ENCODE measurements around the gene PLA1A.

Gene PLA1A

DNA sequence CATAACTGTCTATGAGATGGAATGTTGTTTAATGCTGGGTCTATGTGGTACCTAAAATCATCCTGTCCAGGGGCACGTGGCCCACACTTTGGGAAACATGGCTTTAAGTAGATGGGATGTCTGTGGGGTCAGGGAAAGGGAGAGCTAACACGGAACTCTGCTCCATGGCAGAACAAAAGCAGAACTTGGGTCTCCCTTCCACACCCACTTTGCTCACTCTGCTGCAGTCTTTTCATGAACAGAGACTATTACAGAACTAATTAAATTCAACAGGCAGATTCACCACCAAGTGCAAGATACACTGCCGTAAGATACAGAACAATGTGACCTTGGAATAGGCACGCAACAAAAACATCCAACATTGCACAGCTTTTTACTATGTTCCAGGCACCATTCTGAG lies 34.5 kb downstream of the PLA1A start:
- Histone ChIP-seq H3K9me3 (ENCODE audit: insufficient read depth, low read length) (no peaks in the 10 kb centered on the region), H3K4me1 (ENCODE audit: insufficient read depth, insufficient read length) (no peaks in the 10 kb centered on the region), H3K27me3 (ENCODE audit: insufficient read depth, insufficient read length) (no peaks in the 10 kb centered on the region), H3K9ac (ENCODE audit: insufficient read length, low read depth) (no peak overlapping the region), H3K4me3 (ENCODE audit: insufficient read length, low read depth) (no peak overlapping the region), H3K36me3 (ENCODE audit: insufficient read depth, insufficient read length, low read length) (no peaks in the 10 kb centered on the region)
- TF ChIP-seq YY1 (IDR thresholded peaks at IDR 0.05; ENCODE audit: insufficient read depth, insufficient read length), result no peak
- TF ChIP-seq SUZ12 (IDR thresholded peaks at IDR 0.05; ENCODE audit: extremely low read depth, insufficient read depth, insufficient read length), result no peak
- no peak for TF ChIP-seq ZNF274 (IDR thresholded peaks at IDR 0.05; ENCODE audit: low read depth, low read length)
- no peak for DNase-seq (ENCODE audit: low read depth, low spot score)

DNA sequence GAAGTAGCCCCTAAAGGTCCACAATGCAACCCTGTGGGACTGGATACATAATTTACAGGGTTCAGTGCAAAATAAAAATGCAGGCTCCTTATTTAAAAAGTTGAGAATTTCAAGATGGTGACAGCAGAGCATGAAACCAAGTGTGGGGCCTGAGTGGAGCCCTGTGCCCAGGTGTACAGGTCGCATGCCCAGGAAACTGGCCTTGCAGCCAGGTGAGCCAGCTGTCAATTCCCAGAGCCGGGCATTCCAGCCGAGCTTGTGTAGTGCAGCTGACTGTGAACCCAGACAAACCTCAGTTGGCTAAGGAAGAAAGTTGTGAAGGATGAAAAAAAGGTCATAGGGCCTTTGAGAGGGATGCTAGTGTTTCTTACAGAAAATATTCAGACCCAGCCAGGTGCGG lies 35.1 kb downstream of the PLA1A start:
- H3K36me3 ChIP-seq (ENCODE audit: insufficient read depth, insufficient read length, low read length), result no peaks in the 10 kb centered on the region
- H3K27me3 ChIP-seq (ENCODE audit: insufficient read depth, insufficient read length), result no peaks in the 10 kb centered on the region
- no peak for DNase-seq (ENCODE audit: low read depth, low spot score)
- no peaks in the 10 kb centered on the region for H3K4me1 ChIP-seq (ENCODE audit: insufficient read depth, insufficient read length)
- no peaks in the 10 kb centered on the region for H3K9me3 ChIP-seq (ENCODE audit: insufficient read depth, low read length)
- H3K9ac ChIP-seq (ENCODE audit: insufficient read length, low read depth), result no peak overlapping the region
- TF ChIP-seq SUZ12 (IDR thresholded peaks at IDR 0.05; ENCODE audit: extremely low read depth, insufficient read depth, insufficient read length) (no peak), YY1 (IDR thresholded peaks at IDR 0.05; ENCODE audit: insufficient read depth, insufficient read length) (no peak), ZNF274 (IDR thresholded peaks at IDR 0.05; ENCODE audit: low read depth, low read length) (no peak)
- H3K4me3 ChIP-seq (ENCODE audit: insufficient read length, low read depth), result no peak overlapping the region

DNA sequence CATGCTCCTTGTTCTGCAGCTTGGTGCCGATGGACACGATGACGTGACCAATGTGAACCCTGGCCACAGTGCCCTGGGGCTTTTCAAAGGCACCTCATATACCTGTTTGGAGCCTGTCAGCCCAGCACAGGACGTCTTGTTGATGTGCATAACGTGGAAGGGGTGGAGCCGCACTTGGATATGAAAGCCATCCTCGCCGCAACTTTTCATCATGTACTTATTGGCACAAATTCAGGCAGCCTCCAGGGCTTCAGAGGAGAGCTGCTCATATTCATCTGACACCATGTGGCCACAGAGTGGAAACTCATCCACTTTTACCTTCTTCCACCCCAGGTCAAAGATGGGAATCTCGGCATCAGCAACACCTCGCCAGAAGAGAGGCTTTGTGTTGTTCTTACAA lies 38.0 kb downstream of the PLA1A start:
- no peaks in the 10 kb centered on the region for H3K9me3 ChIP-seq (ENCODE audit: insufficient read depth, low read length)
- H3K36me3 ChIP-seq (ENCODE audit: insufficient read depth, insufficient read length, low read length), result no peaks in the 10 kb centered on the region
- no peaks in the 10 kb centered on the region for H3K4me1 ChIP-seq (ENCODE audit: insufficient read depth, insufficient read length)
- no peak for TF ChIP-seq YY1 (IDR thresholded peaks at IDR 0.05; ENCODE audit: insufficient read depth, insufficient read length)
- no peak for DNase-seq (ENCODE audit: low read depth, low spot score)
- no peak overlapping the region for H3K9ac ChIP-seq (ENCODE audit: insufficient read length, low read depth)
- H3K27me3 ChIP-seq (ENCODE audit: insufficient read depth, insufficient read length), result no peaks in the 10 kb centered on the region
- H3K4me3 ChIP-seq (ENCODE audit: insufficient read length, low read depth), result no peak overlapping the region

DNA sequence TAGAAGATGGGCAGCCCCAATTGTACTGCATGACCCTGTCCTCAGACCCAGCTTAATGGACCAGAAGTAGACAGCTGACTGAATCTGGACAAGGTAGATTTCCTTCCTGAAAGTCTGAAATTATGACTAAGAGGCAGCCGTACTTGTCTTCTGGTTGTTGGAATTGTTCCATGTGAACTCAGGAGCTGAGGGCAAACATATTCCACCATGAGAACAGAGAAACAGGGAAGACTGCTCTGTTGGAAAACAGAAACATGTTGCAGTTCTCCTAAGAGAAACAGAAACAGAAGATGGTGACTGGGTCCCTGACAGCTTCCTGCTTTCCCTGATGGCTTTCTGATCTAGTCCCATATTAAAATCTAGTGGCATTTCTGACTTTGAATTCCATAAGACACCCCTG lies 38.6 kb downstream of the PLA1A start:
- Histone ChIP-seq H3K4me1 (ENCODE audit: insufficient read depth, insufficient read length) (no peaks in the 10 kb centered on the region), H3K4me3 (ENCODE audit: insufficient read length, low read depth) (no peak overlapping the region), H3K36me3 (ENCODE audit: insufficient read depth, insufficient read length, low read length) (no peaks in the 10 kb centered on the region), H3K27me3 (ENCODE audit: insufficient read depth, insufficient read length) (no peaks in the 10 kb centered on the region), H3K9ac (ENCODE audit: insufficient read length, low read depth) (no peak overlapping the region), H3K9me3 (ENCODE audit: insufficient read depth, low read length) (peaks cover 2% of the 10 kb centered on the region; the same call in 1 of the 2 replicates)
- DNase-seq (ENCODE audit: low read depth, low spot score), result no peak
- no peak for TF ChIP-seq YY1 (IDR thresholded peaks at IDR 0.05; ENCODE audit: insufficient read depth, insufficient read length)
- no peak for TF ChIP-seq SUZ12 (IDR thresholded peaks at IDR 0.05; ENCODE audit: extremely low read depth, insufficient read depth, insufficient read length)
- TF ChIP-seq ZNF274 (IDR thresholded peaks at IDR 0.05; ENCODE audit: low read depth, low read length), result no peak

DNA sequence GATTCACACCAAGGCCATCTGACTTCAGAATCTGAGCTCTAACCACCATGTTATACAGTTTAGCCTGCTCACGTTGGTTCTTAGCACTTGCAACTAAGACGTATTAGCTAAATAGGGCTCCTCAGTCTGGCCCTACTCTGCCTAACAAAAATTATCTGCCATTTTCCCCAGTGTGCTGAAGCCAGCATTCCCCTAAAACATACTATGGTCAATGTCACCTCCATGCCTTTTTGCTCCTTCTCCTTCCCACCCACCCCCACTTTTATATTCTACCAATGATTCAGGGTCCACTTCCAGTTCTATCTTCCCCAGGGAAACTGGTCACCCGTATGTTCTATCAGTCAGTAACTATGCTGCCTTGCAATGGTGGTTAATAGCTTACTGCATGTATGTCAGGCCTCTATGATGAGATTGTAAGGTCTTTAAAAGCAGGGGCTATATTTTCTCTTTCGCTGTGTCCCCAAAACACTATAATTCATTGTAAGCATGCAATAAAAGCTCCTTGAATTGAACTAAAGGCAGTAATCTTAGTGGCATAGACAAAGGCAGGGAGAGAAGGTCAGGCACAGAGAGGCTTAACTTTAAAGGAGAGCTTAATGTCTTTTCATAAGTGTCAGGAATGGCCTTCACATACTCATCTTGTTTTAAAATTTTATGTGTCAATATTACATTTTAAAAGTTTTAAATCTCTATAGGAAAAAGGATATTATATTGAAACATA lies 39.4 kb downstream of the PLA1A start:
- Histone ChIP-seq H3K4me3 (ENCODE audit: insufficient read length, low read depth) (no peak overlapping the region), H3K27me3 (ENCODE audit: insufficient read depth, insufficient read length) (no peaks in the 10 kb centered on the region), H3K9me3 (ENCODE audit: insufficient read depth, low read length) (peaks cover 6% of the 10 kb centered on the region; the same call in 1 of the 2 replicates), H3K9ac (ENCODE audit: insufficient read length, low read depth) (no peak overlapping the region), H3K4me1 (ENCODE audit: insufficient read depth, insufficient read length) (no peaks in the 10 kb centered on the region), H3K36me3 (ENCODE audit: insufficient read depth, insufficient read length, low read length) (no peaks in the 10 kb centered on the region)
- DNase-seq (ENCODE audit: low read depth, low spot score), result no peak
- TF ChIP-seq YY1 (IDR thresholded peaks at IDR 0.05; ENCODE audit: insufficient read depth, insufficient read length), result no peak
- TF ChIP-seq ZNF274 (IDR thresholded peaks at IDR 0.05; ENCODE audit: low read depth, low read length), result no peak
- TF ChIP-seq SUZ12 (IDR thresholded peaks at IDR 0.05; ENCODE audit: extremely low read depth, insufficient read depth, insufficient read length), result no peak

DNA sequence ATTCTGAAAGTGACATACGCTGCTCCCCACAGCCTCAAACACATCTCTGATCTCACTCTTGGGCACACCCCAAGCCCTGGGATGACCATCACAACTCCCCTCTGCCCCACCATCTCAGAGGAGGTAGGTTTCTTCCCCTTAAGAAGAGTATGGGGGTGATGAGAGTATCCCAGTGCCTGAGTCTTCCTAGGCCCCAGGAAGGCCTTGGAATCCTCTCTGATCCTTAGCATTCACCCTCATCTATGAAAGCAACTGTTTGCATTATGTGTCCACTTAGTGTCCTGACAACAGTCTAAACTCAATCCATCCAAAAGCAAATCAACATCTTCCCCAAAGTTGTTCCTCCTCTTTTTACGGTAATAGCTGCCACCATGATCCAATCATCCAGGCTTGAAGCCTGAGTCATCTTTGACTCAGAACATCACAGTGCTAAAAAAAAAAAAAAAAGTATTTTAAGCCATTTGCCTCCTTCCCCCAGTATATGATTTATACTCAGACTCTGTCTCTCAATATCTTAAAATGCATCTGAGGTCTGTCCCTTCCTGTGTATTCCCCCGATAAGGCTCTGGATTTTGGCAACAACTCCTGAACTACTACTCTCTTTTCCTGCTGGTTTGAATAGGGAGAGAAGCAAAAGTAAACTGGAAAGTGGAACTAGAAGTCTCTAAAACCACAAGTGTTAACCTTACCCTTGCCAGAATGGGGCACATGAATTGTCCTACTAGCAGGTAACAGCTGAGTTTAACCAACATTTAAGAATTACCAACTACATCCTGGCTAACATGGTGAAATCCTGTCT lies 40.2 kb downstream of the PLA1A start:
- Histone ChIP-seq H3K36me3 (ENCODE audit: insufficient read depth, insufficient read length, low read length) (no peaks in the 10 kb centered on the region), H3K4me1 (ENCODE audit: insufficient read depth, insufficient read length) (no peaks in the 10 kb centered on the region), H3K4me3 (ENCODE audit: insufficient read length, low read depth) (no peak overlapping the region), H3K27me3 (ENCODE audit: insufficient read depth, insufficient read length) (no peaks in the 10 kb centered on the region), H3K9ac (ENCODE audit: insufficient read length, low read depth) (no peak overlapping the region), H3K9me3 (ENCODE audit: insufficient read depth, low read length) (peaks cover 6% of the 10 kb centered on the region; the same call in 1 of the 2 replicates)
- TF ChIP-seq SUZ12 (IDR thresholded peaks at IDR 0.05; ENCODE audit: extremely low read depth, insufficient read depth, insufficient read length) (no peak), YY1 (IDR thresholded peaks at IDR 0.05; ENCODE audit: insufficient read depth, insufficient read length) (no peak), ZNF274 (IDR thresholded peaks at IDR 0.05; ENCODE audit: low read depth, low read length) (no peak)
- no peak for DNase-seq (ENCODE audit: low read depth, low spot score)
